OCI-LY1 (cell line): Measurements from ENCODE around the gene SHLD2.

Experiments used
- H2AFZ ChIP-seq: fragments of 200-600 bp; sonication (generic), shearing (Covaris generic); 2 replicates; pipeline ENCODE4 v1.6.0; 2014; ENCODE audit warnings: antibody characterized with exemption, mild to moderate bottlenecking, low read length
- H3F3A ChIP-seq: fragments of 200-600 bp; sonication (generic), shearing (Covaris generic); 2 replicates; pipeline ENCODE4 v1.6.0; 2014; ENCODE audit warnings: mild to moderate bottlenecking, antibody characterized with exemption, low read length, moderate library complexity; ENCODE audit not compliant: insufficient read depth
- H3K27ac ChIP-seq: fragments of 200-600 bp; sonication (generic); 2 replicates; pipeline ENCODE4 v1.5.1; 2014; ENCODE audit warnings: low read length, mixed run types, mild to moderate bottlenecking, low read depth; ENCODE audit not compliant: poor library complexity, severe bottlenecking
- H3K27me3 ChIP-seq: fragments of 200-600 bp; sonication (generic); 2 replicates; pipeline ENCODE4 v1.6.0; 2014; ENCODE audit warnings: antibody characterized with exemption, mild to moderate bottlenecking, low read length, moderate library complexity; ENCODE audit not compliant: insufficient read depth
- H3K36me3 ChIP-seq: fragments of 200-600 bp; sonication (generic); 2 replicates; pipeline ENCODE4 v1.6.1; 2014; ENCODE audit warnings: mild to moderate bottlenecking, antibody characterized with exemption, low read length, moderate library complexity, mixed read lengths; ENCODE audit not compliant: insufficient read depth
- H3K4me1 ChIP-seq: fragments of 200-600 bp; sonication (generic); 2 replicates; pipeline ENCODE4 v1.5.1; 2014; ENCODE audit warnings: mild to moderate bottlenecking, low read length, moderate library complexity; ENCODE audit not compliant: insufficient read depth, severe bottlenecking
- H3K4me2 ChIP-seq: fragments of 200-600 bp; sonication (generic), shearing (Covaris generic); 2 replicates; pipeline ENCODE4 v1.6.1; 2014; ENCODE audit warnings: low read length
- H3K4me3 ChIP-seq: fragments of 200-600 bp; sonication (generic); 2 replicates; pipeline ENCODE4 v1.5.1; 2014; ENCODE audit warnings: low read length, low read depth, mild to moderate bottlenecking, mixed read lengths; ENCODE audit not compliant: poor library complexity, severe bottlenecking
- H3K79me2 ChIP-seq: fragments of 200-600 bp; shearing (Covaris generic); 2 replicates; pipeline ENCODE4 v1.6.1; 2016; ENCODE audit warnings: mixed run types, low read length, mixed read lengths; ENCODE audit not compliant: insufficient read depth
- H3K9ac ChIP-seq: fragments of 200-600 bp; sonication (generic), shearing (Covaris generic); 2 replicates; pipeline ENCODE4 v1.6.1; 2014; ENCODE audit warnings: mild to moderate bottlenecking, low read length, mixed read lengths
- H3K9me2 ChIP-seq: fragments of 200-600 bp; sonication (generic), shearing (Covaris generic); 2 replicates; pipeline ENCODE4 v1.6.1; 2014; ENCODE audit warnings: low read depth, mild to moderate bottlenecking, low read length, mixed read lengths
- H3K9me3 ChIP-seq: fragments of 200-600 bp; shearing (Covaris generic); 2 replicates; pipeline ENCODE4 v1.6.1; 2014; ENCODE audit warnings: low read length, mixed read lengths
- H4K20me1 ChIP-seq: fragments of 200-600 bp; sonication (generic), shearing (Covaris generic); 2 replicates; pipeline ENCODE4 v1.6.0; 2016; ENCODE audit warnings: mild to moderate bottlenecking, low read length; ENCODE audit not compliant: insufficient read depth
- EZH2 ChIP-seq: fragments of 200-600 bp; sonication (generic), shearing (Covaris generic); IDR thresholded peaks from 2 replicates; pipeline ENCODE4 v1.8.0; 2017; ENCODE audit warnings: borderline replicate concordance, mixed run types, mild to moderate bottlenecking, antibody characterized with exemption, low read length, moderate library complexity, mixed read lengths
- TF ChIP-seq, protein P1 (sequence below): fragments of 200-600 bp; sonication (generic), shearing (Covaris generic); IDR thresholded peaks from 2 replicates; pipeline ENCODE4 v1.5.1; 2017; ENCODE audit warnings: mild to moderate bottlenecking, antibody characterized with exemption, low read length, moderate library complexity, mixed read lengths

The SHLD2 gene

GRCh38 chr10:87053577-87054181, 41.3 kb upstream of the SHLD2 start:
- no peak overlapping the region for H3K9ac ChIP-seq

DNA sequence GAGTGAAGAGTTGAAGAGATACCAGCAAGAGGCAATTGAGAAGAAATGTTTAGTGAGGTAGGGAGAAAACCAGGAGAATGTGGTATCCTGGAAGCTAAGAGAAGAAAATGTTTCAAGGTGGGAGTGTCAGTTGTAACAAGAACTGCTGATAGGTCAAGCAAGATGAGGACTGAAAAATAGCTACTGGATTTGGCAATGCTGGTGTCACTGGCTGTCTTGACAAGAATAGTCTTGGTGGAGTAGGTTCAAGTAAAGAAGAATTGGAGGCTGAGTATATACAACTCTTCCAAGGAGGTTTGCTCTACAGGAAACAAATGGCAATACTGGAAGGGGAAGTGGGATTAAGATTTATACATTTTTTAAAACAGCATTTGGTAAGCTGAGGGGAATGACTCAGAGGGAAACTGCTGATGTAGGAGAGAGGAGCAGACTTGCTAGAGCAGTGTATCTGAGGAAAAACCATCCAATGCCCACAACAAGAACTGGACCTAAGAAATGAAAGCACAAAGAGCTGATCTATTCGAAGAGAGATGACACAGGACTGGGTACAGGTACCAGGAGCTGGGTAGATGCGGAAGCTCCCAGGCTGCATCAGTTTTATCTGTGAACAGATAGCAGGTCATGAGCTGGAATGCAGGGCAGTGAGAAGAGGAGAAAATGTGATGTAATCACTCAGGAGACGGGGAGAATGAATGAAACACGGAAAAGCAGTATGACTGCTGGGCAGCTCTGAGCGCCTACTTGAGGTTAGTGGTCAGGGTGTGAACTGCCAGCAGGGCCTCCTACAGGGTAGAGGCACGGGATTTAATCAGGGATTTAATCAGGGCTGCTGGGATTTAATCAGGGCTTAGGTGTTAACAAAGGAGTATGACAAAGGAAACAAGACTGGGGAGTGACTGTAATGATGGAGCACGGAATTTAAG, 40.4 kb upstream of the SHLD2 start:
- TF ChIP-seq EZH2: no peak
- TF ChIP-seq, protein P1, sequence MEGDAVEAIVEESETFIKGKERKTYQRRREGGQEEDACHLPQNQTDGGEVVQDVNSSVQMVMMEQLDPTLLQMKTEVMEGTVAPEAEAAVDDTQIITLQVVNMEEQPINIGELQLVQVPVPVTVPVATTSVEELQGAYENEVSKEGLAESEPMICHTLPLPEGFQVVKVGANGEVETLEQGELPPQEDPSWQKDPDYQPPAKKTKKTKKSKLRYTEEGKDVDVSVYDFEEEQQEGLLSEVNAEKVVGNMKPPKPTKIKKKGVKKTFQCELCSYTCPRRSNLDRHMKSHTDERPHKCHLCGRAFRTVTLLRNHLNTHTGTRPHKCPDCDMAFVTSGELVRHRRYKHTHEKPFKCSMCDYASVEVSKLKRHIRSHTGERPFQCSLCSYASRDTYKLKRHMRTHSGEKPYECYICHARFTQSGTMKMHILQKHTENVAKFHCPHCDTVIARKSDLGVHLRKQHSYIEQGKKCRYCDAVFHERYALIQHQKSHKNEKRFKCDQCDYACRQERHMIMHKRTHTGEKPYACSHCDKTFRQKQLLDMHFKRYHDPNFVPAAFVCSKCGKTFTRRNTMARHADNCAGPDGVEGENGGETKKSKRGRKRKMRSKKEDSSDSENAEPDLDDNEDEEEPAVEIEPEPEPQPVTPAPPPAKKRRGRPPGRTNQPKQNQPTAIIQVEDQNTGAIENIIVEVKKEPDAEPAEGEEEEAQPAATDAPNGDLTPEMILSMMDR: no peak
- no peak overlapping the region for H3K4me2 ChIP-seq
- H3K4me3 ChIP-seq: no peak overlapping the region
- no peaks in the 10 kb centered on the region for H3K9me2 ChIP-seq
- H3K9ac ChIP-seq: no peak overlapping the region
- no peak overlapping the region for H2AFZ ChIP-seq
- H3K36me3 ChIP-seq: peaks cover 82% of the 10 kb centered on the region
- H3K79me2 ChIP-seq: no peaks in the 10 kb centered on the region
- H3K9me3 ChIP-seq: no peaks in the 10 kb centered on the region
- no peaks in the 10 kb centered on the region for H3F3A ChIP-seq
- no peaks in the 10 kb centered on the region for H3K27me3 ChIP-seq
- H4K20me1 ChIP-seq: no peaks in the 10 kb centered on the region
- H3K27ac ChIP-seq: no peak overlapping the region
- no peaks in the 10 kb centered on the region for H3K4me1 ChIP-seq

More at GRCh38 chr10:87053577-87054181, 41.3 kb upstream of the SHLD2 start:
- H4K20me1 ChIP-seq: no peaks in the 10 kb centered on the region
- H2AFZ ChIP-seq: no peak overlapping the region
- no peaks in the 10 kb centered on the region for H3K4me1 ChIP-seq
- H3K4me3 ChIP-seq: no peak overlapping the region
- H3K9me2 ChIP-seq: no peaks in the 10 kb centered on the region
- H3K27me3 ChIP-seq: no peaks in the 10 kb centered on the region
- TF ChIP-seq EZH2: no peak
- TF ChIP-seq, protein P1: no peak
- H3K9me3 ChIP-seq: no peaks in the 10 kb centered on the region
- no peaks in the 10 kb centered on the region for H3F3A ChIP-seq
- no peaks in the 10 kb centered on the region for H3K79me2 ChIP-seq
- no peak overlapping the region for H3K27ac ChIP-seq
- H3K36me3 ChIP-seq: peaks cover 80% of the 10 kb centered on the region
- H3K4me2 ChIP-seq: no peak overlapping the region

DNA sequence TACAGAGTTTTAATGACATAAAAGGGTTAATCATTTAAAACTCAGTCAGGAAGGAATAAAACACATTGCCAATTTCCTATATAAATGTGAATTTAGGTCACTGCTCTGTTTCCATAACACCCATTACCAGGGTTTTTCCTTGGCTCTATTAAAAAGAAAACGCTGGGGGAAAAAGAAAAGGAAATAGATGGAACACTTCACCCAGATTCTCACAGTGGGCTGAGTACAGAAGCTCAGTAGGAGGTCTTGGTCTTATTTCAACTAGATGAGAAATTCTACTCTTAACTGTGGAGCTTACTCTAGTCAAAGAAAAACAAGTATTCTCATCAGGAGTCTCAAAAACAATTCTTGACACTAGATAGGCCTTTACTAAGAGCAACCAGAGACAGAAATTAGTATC, 36.8 kb upstream of the SHLD2 start:
- Histone ChIP-seq H3K4me1 (no peaks in the 10 kb centered on the region), H2AFZ (no peak overlapping the region), H3K9me2 (no peaks in the 10 kb centered on the region), H3F3A (no peaks in the 10 kb centered on the region), H3K9me3 (no peaks in the 10 kb centered on the region), H3K36me3 (peaks cover 94% of the 10 kb centered on the region), H3K9ac (no peak overlapping the region), H4K20me1 (no peaks in the 10 kb centered on the region), H3K27me3 (no peaks in the 10 kb centered on the region), H3K27ac (no peak overlapping the region), H3K79me2 (no peaks in the 10 kb centered on the region), H3K4me2 (no peak overlapping the region), H3K4me3 (no peak overlapping the region)
- no peak for TF ChIP-seq EZH2
- TF ChIP-seq, protein P1: no peak
